ENCODE data around the gene GIGYF2.

Gene GIGYF2

GRCh38 chr2:232891621-232892071 is 194.5 kb downstream of the GIGYF2 start:
- Histone ChIP-seq H3K9me3 (ENCODE audit: insufficient read depth, low read length, severe bottlenecking) (no peaks in the 10 kb centered on the region), H3K36me3 (ENCODE audit: insufficient read depth, low read length) (no peaks in the 10 kb centered on the region), H3K4me2 (ENCODE audit: insufficient read depth, low read length) (no peak overlapping the region), H4K20me1 (ENCODE audit: insufficient read depth, low read length) (peaks cover 2% of the 10 kb centered on the region; the same call in 1 of the 2 replicates), H2AFZ (ENCODE audit: low read depth, low read length) (no peak overlapping the region), H3K4me1 (ENCODE audit: insufficient read depth, low read length) (no peaks in the 10 kb centered on the region), H3K4me3 (ENCODE audit: low read depth in 1 of 2, low read length in 2 of 2) (no peak overlapping the region), H3K79me2 (ENCODE audit: insufficient read depth, low read length) (no peaks in the 10 kb centered on the region), H3K27me3 (ENCODE audit: insufficient read depth, low read length, poor library complexity) (no peaks in the 10 kb centered on the region), H3K9ac (ENCODE audit: low read depth, low read length) (no peak overlapping the region), H3K27ac (ENCODE audit: low read length) (no peak overlapping the region)
- TF ChIP-seq CTCF (IDR thresholded peaks at IDR 0.05; ENCODE audit: borderline replicate concordance, extremely low read depth, low read length, poor library complexity, severe bottlenecking) (no peak), EZH2 (IDR thresholded peaks at IDR 0.05; ENCODE audit: borderline replicate concordance, low read depth, low read length, severe bottlenecking) (no peak)
- ATAC-seq (ENCODE audit: insufficient read depth, low read depth) (no peak), DNase-seq (no peak)

GRCh38 chr2:232892221-232892620 is 195.1 kb downstream of the GIGYF2 start:
- Histone ChIP-seq H3K4me3 (ENCODE audit: low read depth in 1 of 2, low read length in 2 of 2) (no peak overlapping the region), H3K9me3 (ENCODE audit: insufficient read depth, low read length, severe bottlenecking) (no peaks in the 10 kb centered on the region), H2AFZ (ENCODE audit: low read depth, low read length) (no peak overlapping the region), H3K36me3 (ENCODE audit: insufficient read depth, low read length) (no peaks in the 10 kb centered on the region), H3K9ac (ENCODE audit: low read depth, low read length) (no peak overlapping the region), H3K79me2 (ENCODE audit: insufficient read depth, low read length) (no peaks in the 10 kb centered on the region), H3K4me2 (ENCODE audit: insufficient read depth, low read length) (no peak overlapping the region), H3K4me1 (ENCODE audit: insufficient read depth, low read length) (no peaks in the 10 kb centered on the region), H4K20me1 (ENCODE audit: insufficient read depth, low read length) (peaks cover 2% of the 10 kb centered on the region; the same call in 1 of the 2 replicates), H3K27ac (ENCODE audit: low read length) (no peak overlapping the region), H3K27me3 (ENCODE audit: insufficient read depth, low read length, poor library complexity) (no peaks in the 10 kb centered on the region)
- no peak for TF ChIP-seq EZH2 (IDR thresholded peaks at IDR 0.05; ENCODE audit: borderline replicate concordance, low read depth, low read length, severe bottlenecking)
- no peak for TF ChIP-seq CTCF (IDR thresholded peaks at IDR 0.05; ENCODE audit: borderline replicate concordance, extremely low read depth, low read length, poor library complexity, severe bottlenecking)
- ATAC-seq (ENCODE audit: insufficient read depth, low read depth): no peak
- DNase-seq: no peak

- Histone ChIP-seq H3K4me2 (ENCODE audit: insufficient read depth, low read length) (no peak overlapping the region), H3K4me1 (ENCODE audit: insufficient read depth, low read length) (no peaks in the 10 kb centered on the region), H3K4me3 (ENCODE audit: low read depth in 1 of 2, low read length in 2 of 2) (no peak overlapping the region), H3K27ac (ENCODE audit: low read length) (no peak overlapping the region), H3K27me3 (ENCODE audit: insufficient read depth, low read length, poor library complexity) (no peaks in the 10 kb centered on the region), H2AFZ (ENCODE audit: low read depth, low read length) (no peak overlapping the region), H3K36me3 (ENCODE audit: insufficient read depth, low read length) (no peaks in the 10 kb centered on the region), H4K20me1 (ENCODE audit: insufficient read depth, low read length) (peaks cover 2% of the 10 kb centered on the region; the same call in 1 of the 2 replicates), H3K9ac (ENCODE audit: low read depth, low read length) (no peak overlapping the region), H3K79me2 (ENCODE audit: insufficient read depth, low read length) (no peaks in the 10 kb centered on the region), H3K9me3 (ENCODE audit: insufficient read depth, low read length, severe bottlenecking) (no peaks in the 10 kb centered on the region)
- no peak for DNase-seq
- no peak for ATAC-seq (ENCODE audit: insufficient read depth, low read depth)
- TF ChIP-seq CTCF (IDR thresholded peaks at IDR 0.05; ENCODE audit: borderline replicate concordance, extremely low read depth, low read length, poor library complexity, severe bottlenecking) (no peak), EZH2 (IDR thresholded peaks at IDR 0.05; ENCODE audit: borderline replicate concordance, low read depth, low read length, severe bottlenecking) (no peak)
Measured at GRCh38 chr2:232892843-232893242, 195.7 kb downstream of the GIGYF2 start.

GRCh38 chr2:232893834-232894233 is 196.7 kb downstream of the GIGYF2 start:
- no peak overlapping the region for H3K9ac ChIP-seq (ENCODE audit: low read depth, low read length)
- ATAC-seq (ENCODE audit: insufficient read depth, low read depth): no peak

More at GRCh38 chr2:232893834-232894233, 196.7 kb downstream of the GIGYF2 start:
- no peak for TF ChIP-seq EZH2 (IDR thresholded peaks at IDR 0.05; ENCODE audit: borderline replicate concordance, low read depth, low read length, severe bottlenecking)
- TF ChIP-seq CTCF (IDR thresholded peaks at IDR 0.05; ENCODE audit: borderline replicate concordance, extremely low read depth, low read length, poor library complexity, severe bottlenecking): no peak
- Histone ChIP-seq H2AFZ (ENCODE audit: low read depth, low read length) (no peak overlapping the region), H3K4me3 (ENCODE audit: low read depth in 1 of 2, low read length in 2 of 2) (no peak overlapping the region), H3K27ac (ENCODE audit: low read length) (no peak overlapping the region), H3K79me2 (ENCODE audit: insufficient read depth, low read length) (no peaks in the 10 kb centered on the region), H3K4me2 (ENCODE audit: insufficient read depth, low read length) (no peak overlapping the region), H3K9me3 (ENCODE audit: insufficient read depth, low read length, severe bottlenecking) (no peaks in the 10 kb centered on the region), H3K36me3 (ENCODE audit: insufficient read depth, low read length) (no peaks in the 10 kb centered on the region), H3K4me1 (ENCODE audit: insufficient read depth, low read length) (no peaks in the 10 kb centered on the region), H3K27me3 (ENCODE audit: insufficient read depth, low read length, poor library complexity) (no peaks in the 10 kb centered on the region), H4K20me1 (ENCODE audit: insufficient read depth, low read length) (peaks cover 2% of the 10 kb centered on the region; the same call in 1 of the 2 replicates)
- no peak for DNase-seq
